ENCODE data around the gene FBXW4.

DNA sequence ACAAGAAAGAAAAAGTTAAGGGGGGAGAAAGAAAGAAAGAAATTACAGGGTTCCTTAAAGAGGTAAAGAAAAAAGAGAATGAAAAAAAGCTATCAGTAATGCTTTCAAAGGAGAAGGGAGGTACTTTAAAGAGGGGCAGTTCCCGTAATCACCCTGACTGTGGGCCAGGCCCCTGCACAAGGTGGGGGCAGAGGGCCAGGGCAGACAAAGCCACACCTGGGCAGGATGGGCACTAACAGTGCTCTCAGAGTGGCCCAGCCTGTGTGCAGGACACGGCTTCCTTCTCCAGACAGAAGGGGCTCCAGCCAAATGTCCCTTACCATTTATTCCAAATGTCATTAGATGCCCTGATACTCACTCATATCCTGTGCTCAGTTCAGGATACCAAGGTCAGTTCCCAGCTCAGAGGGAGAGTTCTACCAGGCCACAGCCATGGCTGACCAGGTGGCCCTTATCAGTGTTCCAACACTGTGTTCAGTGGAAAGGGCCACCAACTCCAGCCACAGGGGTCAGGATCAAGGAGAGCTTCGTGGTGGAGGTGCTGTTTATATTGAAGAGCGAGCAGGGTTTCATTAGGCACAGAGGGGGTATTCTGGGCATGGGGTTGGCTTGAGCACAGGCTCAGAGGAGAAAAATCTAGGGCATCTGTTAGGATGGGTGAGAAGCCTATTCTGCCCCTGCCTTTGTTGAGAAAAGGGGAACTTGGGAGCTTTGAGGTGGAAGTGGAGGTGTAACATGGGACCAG is 77.0 kb downstream of the FBXW4 start:
- TF ChIP-seq, protein P1, sequence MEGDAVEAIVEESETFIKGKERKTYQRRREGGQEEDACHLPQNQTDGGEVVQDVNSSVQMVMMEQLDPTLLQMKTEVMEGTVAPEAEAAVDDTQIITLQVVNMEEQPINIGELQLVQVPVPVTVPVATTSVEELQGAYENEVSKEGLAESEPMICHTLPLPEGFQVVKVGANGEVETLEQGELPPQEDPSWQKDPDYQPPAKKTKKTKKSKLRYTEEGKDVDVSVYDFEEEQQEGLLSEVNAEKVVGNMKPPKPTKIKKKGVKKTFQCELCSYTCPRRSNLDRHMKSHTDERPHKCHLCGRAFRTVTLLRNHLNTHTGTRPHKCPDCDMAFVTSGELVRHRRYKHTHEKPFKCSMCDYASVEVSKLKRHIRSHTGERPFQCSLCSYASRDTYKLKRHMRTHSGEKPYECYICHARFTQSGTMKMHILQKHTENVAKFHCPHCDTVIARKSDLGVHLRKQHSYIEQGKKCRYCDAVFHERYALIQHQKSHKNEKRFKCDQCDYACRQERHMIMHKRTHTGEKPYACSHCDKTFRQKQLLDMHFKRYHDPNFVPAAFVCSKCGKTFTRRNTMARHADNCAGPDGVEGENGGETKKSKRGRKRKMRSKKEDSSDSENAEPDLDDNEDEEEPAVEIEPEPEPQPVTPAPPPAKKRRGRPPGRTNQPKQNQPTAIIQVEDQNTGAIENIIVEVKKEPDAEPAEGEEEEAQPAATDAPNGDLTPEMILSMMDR (IDR thresholded peaks at IDR 0.05), result no peak
- TF ChIP-seq POLR2A (IDR thresholded peaks at IDR 0.05), result no peak
- TF ChIP-seq EP300 (IDR thresholded peaks at IDR 0.05), result no peak
- no peak for TF ChIP-seq POLR2AphosphoS5 (IDR thresholded peaks at IDR 0.05)

Data from upper lobe of left lung (tissue), 4 donors.